Sigmoid colon (tissue), 4 donors: ENCODE results near the gene DOCK1.

Experiments used
- POLR2A ChIP-seq, 2 donors: fragments of 450-650 bp; IDR thresholded peaks; one replicate each; pipeline ENCODE4 v1.6.1; 2016; ENCODE audit warnings: antibody characterized with exemption in 2 of 2, mild to moderate bottlenecking in 2 of 2, moderate library complexity in 2 of 2
- POLR2AphosphoS5 ChIP-seq, 4 donors: sonication (generic); formaldehyde crosslinking; IDR thresholded peaks; one replicate each; pipeline ENCODE4 v1.6.1; 2017; ENCODE audit warnings: antibody characterized with exemption in 4 of 4
- TF ChIP-seq, protein P1 (sequence below), 4 experiments: fragments of 450-650 bp in 3 of 4; fragments of 200-600 bp in 1 of 4; IDR thresholded peaks; one replicate each; pipeline ENCODE4 v1.5.1; 2016 to 2019; ENCODE audit warnings: antibody characterized with exemption in 4 of 4, mild to moderate bottlenecking in 3 of 4, moderate library complexity in 2 of 4

DNA sequence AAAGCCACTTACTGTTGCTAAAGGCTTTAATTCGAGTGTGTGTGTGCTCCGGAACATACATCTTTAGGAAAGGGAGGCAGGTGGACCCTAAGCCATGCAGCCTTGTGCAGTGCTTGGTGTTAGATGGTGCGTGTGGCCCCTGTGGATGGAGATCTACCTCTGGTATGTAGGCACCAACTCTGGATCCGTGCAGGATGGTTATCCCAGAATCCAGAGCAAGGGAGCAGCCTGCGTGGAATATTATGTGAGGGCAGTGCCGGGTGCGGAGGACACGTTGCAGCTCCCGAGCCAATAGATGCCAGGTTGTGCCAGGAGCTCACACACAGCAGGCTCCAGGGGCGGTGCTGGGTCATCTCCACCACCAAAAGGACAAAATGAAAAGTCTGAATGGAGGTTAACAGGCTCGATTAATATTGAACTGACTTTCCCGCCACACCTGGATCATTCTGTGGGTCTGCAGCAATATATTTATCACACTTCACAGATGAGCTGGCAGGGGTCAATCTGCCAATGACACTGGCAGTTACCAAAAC lies 500.9 kb downstream of the DOCK1 start:
- TF ChIP-seq, protein P1, sequence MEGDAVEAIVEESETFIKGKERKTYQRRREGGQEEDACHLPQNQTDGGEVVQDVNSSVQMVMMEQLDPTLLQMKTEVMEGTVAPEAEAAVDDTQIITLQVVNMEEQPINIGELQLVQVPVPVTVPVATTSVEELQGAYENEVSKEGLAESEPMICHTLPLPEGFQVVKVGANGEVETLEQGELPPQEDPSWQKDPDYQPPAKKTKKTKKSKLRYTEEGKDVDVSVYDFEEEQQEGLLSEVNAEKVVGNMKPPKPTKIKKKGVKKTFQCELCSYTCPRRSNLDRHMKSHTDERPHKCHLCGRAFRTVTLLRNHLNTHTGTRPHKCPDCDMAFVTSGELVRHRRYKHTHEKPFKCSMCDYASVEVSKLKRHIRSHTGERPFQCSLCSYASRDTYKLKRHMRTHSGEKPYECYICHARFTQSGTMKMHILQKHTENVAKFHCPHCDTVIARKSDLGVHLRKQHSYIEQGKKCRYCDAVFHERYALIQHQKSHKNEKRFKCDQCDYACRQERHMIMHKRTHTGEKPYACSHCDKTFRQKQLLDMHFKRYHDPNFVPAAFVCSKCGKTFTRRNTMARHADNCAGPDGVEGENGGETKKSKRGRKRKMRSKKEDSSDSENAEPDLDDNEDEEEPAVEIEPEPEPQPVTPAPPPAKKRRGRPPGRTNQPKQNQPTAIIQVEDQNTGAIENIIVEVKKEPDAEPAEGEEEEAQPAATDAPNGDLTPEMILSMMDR (IDR thresholded peaks at IDR 0.05), result no peak
- TF ChIP-seq POLR2A (IDR thresholded peaks at IDR 0.05), result no peak
- no peak for TF ChIP-seq POLR2AphosphoS5 (IDR thresholded peaks at IDR 0.05)
